ENCODE measurements around the gene MED14.

- TF ChIP-seq YY1 (IDR thresholded peaks at IDR 0.05; ENCODE audit: low read depth, low read length) (no peak), CTCF (IDR thresholded peaks at IDR 0.05; ENCODE audit: control extremely low read depth in 1 of 3, insufficient read depth in 1 of 3, low read depth in 1 of 3, low read length in 3 of 3) (no peak), TAF1 (IDR thresholded peaks at IDR 0.05; ENCODE audit: low read depth, low read length) (no peak), SIN3A (conservative IDR thresholded peaks at IDR 0.05 in 1 of 2, IDR thresholded peaks at IDR 0.05 in 1 of 2; ENCODE audit: low read depth in 1 of 2, low read length in 2 of 2) (no peak), POLR2AphosphoS5 (IDR thresholded peaks at IDR 0.05; ENCODE audit: low read depth, low read length) (no peak), HDAC6 (IDR thresholded peaks at IDR 0.05; ENCODE audit: low read depth, low read length) (no peak)
Measured at GRCh38 chrX:40709395-40709794, 25.9 kb downstream of the MED14 start.
